SK-N-SH (cell line): ENCODE measurements around the gene THOP1. TPM values are rescaled to one million over a fixed set of nuclear protein-coding genes. Genes with fewer than 3 reads are reported as not detected.

ENCODE experiments used
- CTCF ChIA-PET: fragments of 300-600, 350-600 bp; formaldehyde crosslinking; extraction: SDS; loops from one replicate; lab custom pipeline; 2021; lab: Yijun Ruan, JAX
- POLR2A ChIA-PET: fragments of 350-600 bp; sonication (Branson Sonifier 250); formaldehyde crosslinking; extraction: SDS; loops from one replicate; lab custom pipeline; 2020; ENCODE audit warnings: antibody characterized with exemption, inconsistent platforms; lab: Yijun Ruan, JAX
- DNase-seq: peaks from one replicate; pipeline ENCODE4 v3.0.0; 2012
- H2AFZ ChIP-seq: fragments of 200-600 bp; sonication (generic); 2 replicates; pipeline ENCODE4 v1.8.1; 2016; ENCODE audit warnings: antibody characterized with exemption, mild to moderate bottlenecking, low read depth
- H3F3A ChIP-seq: fragments of 200-600 bp; sonication (generic); replicated peaks from 2 replicates; pipeline ENCODE3; 2016; ENCODE audit warnings: antibody characterized with exemption, mild to moderate bottlenecking; ENCODE audit not compliant: insufficient read depth
- H3K27ac ChIP-seq, 2 experiments: fragments of 200-500 bp in 1 of 2; fragments of 200-600 bp in 1 of 2; sonication (Bioruptor generic) in 1 of 2; sonication (generic), shearing (Covaris generic) in 1 of 2; 2 replicates each; pipeline versions ENCODE4 v1.5.1 to v1.6.1; 2014 to 2016; ENCODE audit warnings: low read depth in 2 of 2, inconsistent platforms in 1 of 2, low read length in 1 of 2, mild to moderate bottlenecking in 1 of 2, mixed read lengths in 1 of 2
- H3K27me3 ChIP-seq: fragments of 200-600 bp; sonication (generic), shearing (Covaris generic); 2 replicates; pipeline ENCODE4 v1.6.1; 2016; ENCODE audit warnings: mixed run types; ENCODE audit not compliant: insufficient read depth
- H3K36me3 ChIP-seq, 2 experiments: fragments of 200-500 bp in 1 of 2; fragments of 200-600 bp in 1 of 2; sonication (Bioruptor generic) in 1 of 2; sonication (generic) in 1 of 2; replicated peaks in 1 of 2; 2 replicates each; pipeline versions ENCODE3 to v1.5.1; 2014 to 2016; ENCODE audit warnings: low read length in 1 of 2, mild to moderate bottlenecking in 1 of 2; ENCODE audit not compliant: insufficient read depth in 2 of 2, control insufficient read depth in 1 of 2
- H3K4me1 ChIP-seq, 2 experiments: fragments of 200-500 bp in 1 of 2; fragments of 200-600 bp in 1 of 2; sonication (Bioruptor generic) in 1 of 2; sonication (generic), shearing (Covaris generic) in 1 of 2; 2 replicates each; pipeline versions ENCODE4 v1.5.1 to v1.6.1; 2014 to 2016; ENCODE audit warnings: low read depth in 1 of 2, low read length in 1 of 2, mixed run types in 1 of 2; ENCODE audit not compliant: insufficient read depth in 2 of 2, control insufficient read depth in 1 of 2
- H3K4me2 ChIP-seq: fragments of 200-600 bp; sonication (generic), shearing (Covaris generic); 2 replicates; pipeline ENCODE4 v1.6.1; 2017; ENCODE audit warnings: mixed run types
- H3K4me3 ChIP-seq, 2 experiments: fragments of 200-500 bp in 1 of 2; fragments of 200-600 bp in 1 of 2; sonication (Bioruptor generic) in 1 of 2; sonication (generic), shearing (Covaris generic) in 1 of 2; 2 replicates each; pipeline versions ENCODE4 v1.5.1 to v1.8.1; 2014 to 2016; ENCODE audit warnings: low read depth in 2 of 2, inconsistent platforms in 1 of 2, low read length in 1 of 2, mild to moderate bottlenecking in 1 of 2, mixed read lengths in 1 of 2, moderate library complexity in 1 of 2
- H3K79me2 ChIP-seq: fragments of 200-600 bp; sonication (generic); 2 replicates; pipeline ENCODE4 v1.8.1; 2017; ENCODE audit warnings: mild to moderate bottlenecking; ENCODE audit not compliant: insufficient read depth
- H3K9ac ChIP-seq: fragments of 200-600 bp; sonication (generic); 2 replicates; pipeline ENCODE4 v1.6.1; 2017; ENCODE audit warnings: mixed run types
- H3K9me2 ChIP-seq: fragments of 200-600 bp; sonication (generic); 2 replicates; pipeline ENCODE4 v1.6.1; 2017; ENCODE audit warnings: mixed run types
- H3K9me3 ChIP-seq: fragments of 200-600 bp; sonication (generic); 2 replicates; pipeline ENCODE4 v1.6.1; 2017; ENCODE audit warnings: mixed run types, mild to moderate bottlenecking, moderate library complexity
- H4K20me1 ChIP-seq: fragments of 200-600 bp; sonication (generic); 2 replicates; pipeline ENCODE4 v1.6.1; 2017; ENCODE audit warnings: mild to moderate bottlenecking, mixed run types; ENCODE audit not compliant: insufficient read depth
- ELF1 ChIP-seq: IDR thresholded peaks from 2 replicates; pipeline ENCODE4 v1.4.0; 2012
- EP300 ChIP-seq, 2 experiments: IDR thresholded peaks; 2 replicates each; pipeline versions ENCODE4 v1.4.0 to v1.6.1; 2012; ENCODE audit warnings: borderline replicate concordance in 1 of 2, low read depth in 1 of 2, low read length in 1 of 2
- EZH2phosphoT487 ChIP-seq: fragments of 200-600 bp; sonication (generic); IDR thresholded peaks from 2 replicates; pipeline ENCODE4 v1.6.1; 2017; ENCODE audit warnings: low read depth, mixed run types, mild to moderate bottlenecking, antibody characterized with exemption, moderate library complexity, borderline replicate concordance
- FOSL2 ChIP-seq: IDR thresholded peaks from 2 replicates; pipeline ENCODE4 v1.4.0; 2012; ENCODE audit warnings: low read depth, mild to moderate bottlenecking, moderate library complexity, borderline replicate concordance
- FOXM1 ChIP-seq: IDR thresholded peaks from 2 replicates; pipeline ENCODE4 v1.4.0; 2012; ENCODE audit warnings: low read depth, mild to moderate bottlenecking
- GABPA ChIP-seq: IDR thresholded peaks from 2 replicates; pipeline ENCODE4 v1.4.0; 2012; ENCODE audit warnings: low read depth, mild to moderate bottlenecking
- GATA2 ChIP-seq: sonication (generic); formaldehyde crosslinking; IDR thresholded peaks from 2 replicates; pipeline ENCODE4 v1.5.0; 2020; ENCODE audit warnings: mild to moderate bottlenecking, missing genetic modification reagents
- MEF2A ChIP-seq: IDR thresholded peaks from 2 replicates; pipeline ENCODE4 v1.4.0; 2012; ENCODE audit warnings: low read depth, borderline replicate concordance
- RXRA ChIP-seq: IDR thresholded peaks from 2 replicates; pipeline ENCODE4 v1.4.0; 2012; ENCODE audit warnings: low read depth, mild to moderate bottlenecking, borderline replicate concordance
- TAF1 ChIP-seq: IDR thresholded peaks from 2 replicates; pipeline ENCODE4 v1.6.1; 2012; ENCODE audit warnings: low read depth, mild to moderate bottlenecking, low read length, moderate library complexity, borderline replicate concordance
- TCF12 ChIP-seq: IDR thresholded peaks from 2 replicates; pipeline ENCODE4 v1.4.0; 2012
- TEAD4 ChIP-seq: IDR thresholded peaks from 2 replicates; pipeline ENCODE4 v1.4.0; 2012; ENCODE audit warnings: mild to moderate bottlenecking, borderline replicate concordance; ENCODE audit not compliant: insufficient read depth
- YY1 ChIP-seq: IDR thresholded peaks from 2 replicates; pipeline ENCODE4 v1.4.0; 2012; ENCODE audit warnings: low read depth, mild to moderate bottlenecking
- WGBS: methylation state at CpG from one replicate; pipeline ENCODE4 v1.1.6; 2017; ENCODE audit warnings: low lambda C conversion rate; 5-methylcytosine and 5-hydroxymethylcytosine counted together
- polyA plus RNA-seq, 3 experiments: library from polyadenylated mRNA; depleted of rRNA; stranded (reverse); fragments of >200 nt; gene quantifications; 2 replicates each; pipeline ENCODE4 v1.2.3, GENCODE V29; 2012
- TF ChIP-seq, protein P1 (sequence below): fragments of 200-600 bp; sonication (generic); IDR thresholded peaks from 2 replicates; pipeline ENCODE4 v1.6.1; 2017; ENCODE audit warnings: antibody characterized with exemption, mild to moderate bottlenecking, moderate library complexity
- TF ChIP-seq, protein P2 (sequence below): IDR thresholded peaks from 2 replicates; pipeline ENCODE4 v1.6.1; 2012; ENCODE audit warnings: mild to moderate bottlenecking, low read depth, low read length, moderate library complexity
- TF ChIP-seq, protein P3 (sequence below): fragments of 150-350 bp; IDR thresholded peaks from 2 replicates; pipeline ENCODE4 v1.6.1; 2017; ENCODE audit warnings: antibody characterized with exemption, low read length, low read depth, borderline replicate concordance
- TF ChIP-seq, protein P4 (sequence below): IDR thresholded peaks from 2 replicates; pipeline ENCODE4 v1.4.0; 2012; ENCODE audit warnings: low read depth, borderline replicate concordance
- TF ChIP-seq, protein P5 (sequence below): IDR thresholded peaks from 2 replicates; pipeline ENCODE4; 2012
- TF ChIP-seq, protein P6 (sequence below): fragments of 150-350 bp; IDR thresholded peaks from 2 replicates; pipeline ENCODE4 v1.6.1; 2016; ENCODE audit warnings: mild to moderate bottlenecking, low read depth, low read length

The THOP1 gene
- polyA plus RNA-seq, 1 of the 3 experiments (the other 2 are of a cell fraction), result 138 TPM

DNA sequence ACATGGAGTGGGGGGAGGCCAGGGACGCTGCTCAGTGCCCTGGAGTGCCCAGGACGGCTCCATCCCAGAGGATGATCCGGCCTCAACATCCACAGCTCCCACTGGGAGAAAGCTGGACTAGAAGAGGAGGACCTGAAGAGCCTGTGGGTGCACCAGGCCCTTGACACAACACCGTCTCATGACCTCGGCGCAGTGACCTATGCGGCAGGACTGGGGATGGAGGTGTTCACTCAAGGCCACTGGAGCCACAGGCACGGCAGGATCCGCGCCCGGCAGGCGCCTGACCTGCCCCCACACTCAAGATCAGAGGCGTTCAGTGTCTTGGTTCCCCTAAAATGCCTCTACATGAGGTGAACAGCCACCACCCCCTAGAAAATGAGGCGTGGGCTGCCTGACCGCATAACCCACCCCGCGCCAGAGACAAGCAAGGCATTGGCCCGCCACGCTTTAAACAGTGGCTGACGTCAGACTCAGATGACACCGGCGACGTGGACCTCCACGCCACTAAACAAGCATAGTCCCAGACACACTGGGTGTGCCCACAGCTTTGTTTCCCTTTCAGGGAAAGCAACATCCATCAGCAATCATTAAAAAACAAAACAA is 10.2 kb upstream of the THOP1 start:
- POLR2A ChIA-PET, result no interaction called here
- CTCF ChIA-PET, result no interaction called here

More for the DNA sequence above, 10.2 kb upstream of the THOP1 start:
- Histone ChIP-seq H3K9me2 (no peaks in the 10 kb centered on the region), H4K20me1 (peaks cover 83% of the 10 kb centered on the region), H3K27ac (no peak overlapping the region), H3K36me3 (peaks cover 0 to 9% of the 10 kb centered on the region in 2 experiments), H3F3A (no peaks in the 10 kb centered on the region), H2AFZ (no peak overlapping the region), H3K4me1 (no peaks in the 10 kb centered on the region), H3K79me2 (peaks cover 87% of the 10 kb centered on the region), H3K4me3 (no peak overlapping the region), H3K27me3 (no peaks in the 10 kb centered on the region), H3K9me3 (no peaks in the 10 kb centered on the region), H3K4me2 (no peak overlapping the region), H3K9ac (no peak overlapping the region)
- DNase-seq, result no peak
- TF ChIP-seq GABPA (no peak), ELF1 (no peak), MEF2A (no peak), RXRA (no peak), TEAD4 (no peak), GATA2 (CRISPR knock-in tag) (no peak), TCF12 (no peak), EP300 (IDR thresholded peaks at IDR 0.05; ENCODE audit: borderline replicate concordance in 1 of 2, low read depth in 1 of 2, low read length in 1 of 2) (no peak), FOXM1 (no peak), YY1 (no peak), EZH2phosphoT487 (no peak), TAF1 (no peak), FOSL2 (no peak)
- TF ChIP-seq, protein P1, sequence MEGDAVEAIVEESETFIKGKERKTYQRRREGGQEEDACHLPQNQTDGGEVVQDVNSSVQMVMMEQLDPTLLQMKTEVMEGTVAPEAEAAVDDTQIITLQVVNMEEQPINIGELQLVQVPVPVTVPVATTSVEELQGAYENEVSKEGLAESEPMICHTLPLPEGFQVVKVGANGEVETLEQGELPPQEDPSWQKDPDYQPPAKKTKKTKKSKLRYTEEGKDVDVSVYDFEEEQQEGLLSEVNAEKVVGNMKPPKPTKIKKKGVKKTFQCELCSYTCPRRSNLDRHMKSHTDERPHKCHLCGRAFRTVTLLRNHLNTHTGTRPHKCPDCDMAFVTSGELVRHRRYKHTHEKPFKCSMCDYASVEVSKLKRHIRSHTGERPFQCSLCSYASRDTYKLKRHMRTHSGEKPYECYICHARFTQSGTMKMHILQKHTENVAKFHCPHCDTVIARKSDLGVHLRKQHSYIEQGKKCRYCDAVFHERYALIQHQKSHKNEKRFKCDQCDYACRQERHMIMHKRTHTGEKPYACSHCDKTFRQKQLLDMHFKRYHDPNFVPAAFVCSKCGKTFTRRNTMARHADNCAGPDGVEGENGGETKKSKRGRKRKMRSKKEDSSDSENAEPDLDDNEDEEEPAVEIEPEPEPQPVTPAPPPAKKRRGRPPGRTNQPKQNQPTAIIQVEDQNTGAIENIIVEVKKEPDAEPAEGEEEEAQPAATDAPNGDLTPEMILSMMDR, result no peak
- TF ChIP-seq, protein P2, sequence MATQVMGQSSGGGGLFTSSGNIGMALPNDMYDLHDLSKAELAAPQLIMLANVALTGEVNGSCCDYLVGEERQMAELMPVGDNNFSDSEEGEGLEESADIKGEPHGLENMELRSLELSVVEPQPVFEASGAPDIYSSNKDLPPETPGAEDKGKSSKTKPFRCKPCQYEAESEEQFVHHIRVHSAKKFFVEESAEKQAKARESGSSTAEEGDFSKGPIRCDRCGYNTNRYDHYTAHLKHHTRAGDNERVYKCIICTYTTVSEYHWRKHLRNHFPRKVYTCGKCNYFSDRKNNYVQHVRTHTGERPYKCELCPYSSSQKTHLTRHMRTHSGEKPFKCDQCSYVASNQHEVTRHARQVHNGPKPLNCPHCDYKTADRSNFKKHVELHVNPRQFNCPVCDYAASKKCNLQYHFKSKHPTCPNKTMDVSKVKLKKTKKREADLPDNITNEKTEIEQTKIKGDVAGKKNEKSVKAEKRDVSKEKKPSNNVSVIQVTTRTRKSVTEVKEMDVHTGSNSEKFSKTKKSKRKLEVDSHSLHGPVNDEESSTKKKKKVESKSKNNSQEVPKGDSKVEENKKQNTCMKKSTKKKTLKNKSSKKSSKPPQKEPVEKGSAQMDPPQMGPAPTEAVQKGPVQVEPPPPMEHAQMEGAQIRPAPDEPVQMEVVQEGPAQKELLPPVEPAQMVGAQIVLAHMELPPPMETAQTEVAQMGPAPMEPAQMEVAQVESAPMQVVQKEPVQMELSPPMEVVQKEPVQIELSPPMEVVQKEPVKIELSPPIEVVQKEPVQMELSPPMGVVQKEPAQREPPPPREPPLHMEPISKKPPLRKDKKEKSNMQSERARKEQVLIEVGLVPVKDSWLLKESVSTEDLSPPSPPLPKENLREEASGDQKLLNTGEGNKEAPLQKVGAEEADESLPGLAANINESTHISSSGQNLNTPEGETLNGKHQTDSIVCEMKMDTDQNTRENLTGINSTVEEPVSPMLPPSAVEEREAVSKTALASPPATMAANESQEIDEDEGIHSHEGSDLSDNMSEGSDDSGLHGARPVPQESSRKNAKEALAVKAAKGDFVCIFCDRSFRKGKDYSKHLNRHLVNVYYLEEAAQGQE, result no peak
- TF ChIP-seq, protein P3, sequence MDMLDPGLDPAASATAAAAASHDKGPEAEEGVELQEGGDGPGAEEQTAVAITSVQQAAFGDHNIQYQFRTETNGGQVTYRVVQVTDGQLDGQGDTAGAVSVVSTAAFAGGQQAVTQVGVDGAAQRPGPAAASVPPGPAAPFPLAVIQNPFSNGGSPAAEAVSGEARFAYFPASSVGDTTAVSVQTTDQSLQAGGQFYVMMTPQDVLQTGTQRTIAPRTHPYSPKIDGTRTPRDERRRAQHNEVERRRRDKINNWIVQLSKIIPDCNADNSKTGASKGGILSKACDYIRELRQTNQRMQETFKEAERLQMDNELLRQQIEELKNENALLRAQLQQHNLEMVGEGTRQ, result no peak
- TF ChIP-seq, protein P4, sequence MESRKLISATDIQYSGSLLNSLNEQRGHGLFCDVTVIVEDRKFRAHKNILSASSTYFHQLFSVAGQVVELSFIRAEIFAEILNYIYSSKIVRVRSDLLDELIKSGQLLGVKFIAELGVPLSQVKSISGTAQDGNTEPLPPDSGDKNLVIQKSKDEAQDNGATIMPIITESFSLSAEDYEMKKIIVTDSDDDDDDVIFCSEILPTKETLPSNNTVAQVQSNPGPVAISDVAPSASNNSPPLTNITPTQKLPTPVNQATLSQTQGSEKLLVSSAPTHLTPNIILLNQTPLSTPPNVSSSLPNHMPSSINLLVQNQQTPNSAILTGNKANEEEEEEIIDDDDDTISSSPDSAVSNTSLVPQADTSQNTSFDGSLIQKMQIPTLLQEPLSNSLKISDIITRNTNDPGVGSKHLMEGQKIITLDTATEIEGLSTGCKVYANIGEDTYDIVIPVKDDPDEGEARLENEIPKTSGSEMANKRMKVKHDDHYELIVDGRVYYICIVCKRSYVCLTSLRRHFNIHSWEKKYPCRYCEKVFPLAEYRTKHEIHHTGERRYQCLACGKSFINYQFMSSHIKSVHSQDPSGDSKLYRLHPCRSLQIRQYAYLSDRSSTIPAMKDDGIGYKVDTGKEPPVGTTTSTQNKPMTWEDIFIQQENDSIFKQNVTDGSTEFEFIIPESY, result no peak
- TF ChIP-seq, protein P5, sequence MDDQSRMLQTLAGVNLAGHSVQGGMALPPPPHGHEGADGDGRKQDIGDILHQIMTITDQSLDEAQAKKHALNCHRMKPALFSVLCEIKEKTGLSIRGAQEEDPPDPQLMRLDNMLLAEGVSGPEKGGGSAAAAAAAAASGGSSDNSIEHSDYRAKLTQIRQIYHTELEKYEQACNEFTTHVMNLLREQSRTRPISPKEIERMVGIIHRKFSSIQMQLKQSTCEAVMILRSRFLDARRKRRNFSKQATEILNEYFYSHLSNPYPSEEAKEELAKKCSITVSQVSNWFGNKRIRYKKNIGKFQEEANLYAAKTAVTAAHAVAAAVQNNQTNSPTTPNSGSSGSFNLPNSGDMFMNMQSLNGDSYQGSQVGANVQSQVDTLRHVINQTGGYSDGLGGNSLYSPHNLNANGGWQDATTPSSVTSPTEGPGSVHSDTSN, result no peak
- TF ChIP-seq, protein P6, sequence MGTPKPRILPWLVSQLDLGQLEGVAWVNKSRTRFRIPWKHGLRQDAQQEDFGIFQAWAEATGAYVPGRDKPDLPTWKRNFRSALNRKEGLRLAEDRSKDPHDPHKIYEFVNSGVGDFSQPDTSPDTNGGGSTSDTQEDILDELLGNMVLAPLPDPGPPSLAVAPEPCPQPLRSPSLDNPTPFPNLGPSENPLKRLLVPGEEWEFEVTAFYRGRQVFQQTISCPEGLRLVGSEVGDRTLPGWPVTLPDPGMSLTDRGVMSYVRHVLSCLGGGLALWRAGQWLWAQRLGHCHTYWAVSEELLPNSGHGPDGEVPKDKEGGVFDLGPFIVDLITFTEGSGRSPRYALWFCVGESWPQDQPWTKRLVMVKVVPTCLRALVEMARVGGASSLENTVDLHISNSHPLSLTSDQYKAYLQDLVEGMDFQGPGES, result no peak
- WGBS, result 87% methylated on average over 15 of the region's 24 CpGs
